Tibial nerve (tissue), 4 donors: ENCODE data around the gene OR1L8.

Source experiments
- CTCF ChIP-seq, 5 experiments: fragments of 200-600 bp in 3 of 5; fragments of 450-650 bp in 2 of 5; sonication (generic) in 3 of 5; IDR thresholded peaks; one replicate each; pipeline ENCODE4 v1.5.1; 2016 to 2019; ENCODE audit warnings: antibody characterized with exemption in 5 of 5, mild to moderate bottlenecking in 3 of 5, moderate library complexity in 2 of 5
- EP300 ChIP-seq, 2 donors: sonication (generic); formaldehyde crosslinking; IDR thresholded peaks; one replicate each; pipeline ENCODE4 v1.6.1; 2017; ENCODE audit warnings: antibody characterized with exemption in 2 of 2, mild to moderate bottlenecking in 1 of 2

GRCh38 chr9:122606587-122606986, 23.4 kb upstream of the OR1L8 start:
- no peak for TF ChIP-seq CTCF (IDR thresholded peaks at IDR 0.05)
- TF ChIP-seq EP300 (IDR thresholded peaks at IDR 0.05) = no peak
